K562 (cell line): ENCODE data around the gene PACS1. TPM values are rescaled to one million over a fixed set of nuclear protein-coding genes. Genes with fewer than 3 reads are reported as not detected.

ENCODE experiments used
- ATAC-seq: fragments of 200-7000 bp; cut with Tn5 transposase; 3 replicates; pipeline ENCODE4 v1.9.1; 2020; ENCODE audit warnings: moderate library complexity
- BruUV-seq: library from RNA; stranded (reverse); fragments of 400-500 nt; replicated peaks from 2 replicates; lab custom pipeline; 2021; lab: Mats Ljungman, UMichigan
- CTCF ChIA-PET: fragments of 300-600 bp; formaldehyde crosslinking; extraction: SDS; loops from one replicate; lab custom pipeline; 2021; ENCODE audit warnings: low intra/inter-chr PET ratio; lab: Yijun Ruan, JAX
- POLR2A ChIA-PET: fragments of 300-600, 350-650 bp; sonication (Branson Sonifier 250); formaldehyde crosslinking; extraction: SDS; loops from one replicate; lab custom pipeline; 2021; ENCODE audit warnings: antibody characterized with exemption, inconsistent platforms; lab: Yijun Ruan, JAX
- DNase-seq, 4 experiments: peaks; one replicate each; pipeline versions ENCODE4 v3.0.0 to v3.0.0-alpha.2; 2011 to 2018; ENCODE audit warnings: low spot score in 3 of 4, mixed read lengths in 3 of 4; ENCODE audit errors: extremely low read depth in 1 of 4
- FAIRE-seq: peaks from 2 replicates; lab custom pipeline; 2011; peaks lifted over from hg19 to GRCh38; lab: Jason Lieb, UNC
- H2AFZ ChIP-seq: 2 replicates; pipeline ENCODE4 v1.6.0; 2011; ENCODE audit warnings: low read depth, low read length, control low read depth, inconsistent platforms
- H3K27ac ChIP-seq: fragments of 200-600 bp; 3 replicates; pipeline ENCODE4 v1.8.0; 2011; ENCODE audit warnings: low read depth, mild to moderate bottlenecking, control low read depth, inconsistent platforms, low read length, moderate library complexity, mixed read lengths; ENCODE audit errors: extremely low read depth
- H3K27me3 ChIP-seq, 2 experiments: fragments of 300-600 bp in 1 of 2; 2 replicates in 1 of 2; 3 replicates in 1 of 2; pipeline versions ENCODE4 v1.6.0 to v1.8.0; 2011; ENCODE audit warnings: inconsistent platforms in 2 of 2, low read length in 2 of 2, mild to moderate bottlenecking in 1 of 2, mixed read lengths in 1 of 2, moderate library complexity in 1 of 2; ENCODE audit not compliant: control insufficient read depth in 2 of 2, insufficient read depth in 2 of 2
- H3K36me3 ChIP-seq: fragments of 300-600 bp; 3 replicates; pipeline ENCODE4 v1.8.0; 2011; ENCODE audit warnings: mild to moderate bottlenecking, low read length, inconsistent platforms; ENCODE audit not compliant: control insufficient read depth, insufficient read depth
- H3K4me1 ChIP-seq, 2 experiments: fragments of 200-600 bp in 1 of 2; replicated peaks in 1 of 2; 2 replicates in 1 of 2; 3 replicates in 1 of 2; pipeline versions ENCODE4 v1.5.1 to v1.8.0; 2011; ENCODE audit warnings: inconsistent platforms in 2 of 2, low read length in 2 of 2, mild to moderate bottlenecking in 1 of 2, mixed read lengths in 1 of 2, moderate library complexity in 1 of 2; ENCODE audit not compliant: control insufficient read depth in 2 of 2, insufficient read depth in 2 of 2
- H3K4me2 ChIP-seq: 2 replicates; pipeline ENCODE4 v1.6.1; 2011; ENCODE audit warnings: low read length, control low read depth, inconsistent platforms, mixed read lengths; ENCODE audit not compliant: insufficient read depth
- H3K4me3 ChIP-seq: fragments of 200-600 bp; sonication (generic), shearing (Covaris generic); 2 replicates; pipeline ENCODE4 v1.5.1; 2016; ENCODE audit warnings: control low read depth, inconsistent platforms
- H3K79me2 ChIP-seq: fragments of 200-600 bp; 3 replicates; pipeline ENCODE4 v1.8.0; 2011; ENCODE audit warnings: low read length, inconsistent platforms; ENCODE audit not compliant: control insufficient read depth, insufficient read depth
- H3K9ac ChIP-seq, 2 experiments: 2 replicates each; pipeline versions ENCODE4 v1.6.0 to v1.6.1; 2011; ENCODE audit warnings: low read depth in 2 of 2, low read length in 2 of 2, control low read depth in 1 of 2, inconsistent platforms in 1 of 2, mild to moderate bottlenecking in 1 of 2, mixed read lengths in 1 of 2; ENCODE audit not compliant: insufficient read depth in 1 of 2
- H3K9me1 ChIP-seq: one replicate; pipeline ENCODE4 v1.6.0; 2011; ENCODE audit warnings: inconsistent platforms, mild to moderate bottlenecking, low read length, moderate library complexity; ENCODE audit not compliant: control insufficient read depth, insufficient read depth
- H3K9me3 ChIP-seq: replicated peaks from 2 replicates; pipeline ENCODE4 v1.5.1; 2011; ENCODE audit warnings: low read depth, low read length, inconsistent platforms; ENCODE audit not compliant: control insufficient read depth, insufficient read depth
- H4K20me1 ChIP-seq: replicated peaks from 2 replicates; pipeline ENCODE4 v1.6.1; 2011; ENCODE audit warnings: low read length, inconsistent platforms, mixed read lengths; ENCODE audit not compliant: control insufficient read depth, insufficient read depth
- E2F1 ChIP-seq: sonication (generic); formaldehyde crosslinking; IDR thresholded peaks from 2 replicates; pipeline ENCODE4 v1.8.1; 2023; ENCODE audit warnings: mild to moderate bottlenecking, missing genetic modification reagents, moderate library complexity
- HDAC8 ChIP-seq: fragments of 450-650 bp; IDR thresholded peaks from 2 replicates; pipeline ENCODE4 v1.6.1; 2016; ENCODE audit warnings: mild to moderate bottlenecking, missing genetic modification characterization, moderate library complexity, missing compliant biosample characterization
- JUN ChIP-seq, 2 experiments: sonication (generic) in 1 of 2; formaldehyde crosslinking in 1 of 2; IDR thresholded peaks; 2 replicates each; pipeline versions ENCODE4 v1.6.1 to v1.8.0; 2012 to 2022; ENCODE audit warnings: borderline replicate concordance in 2 of 2, mild to moderate bottlenecking in 2 of 2, improper control_type of control experiment in 1 of 2, low read depth in 1 of 2, low read length in 1 of 2, missing genetic modification reagents in 1 of 2
- KLF6 ChIP-seq: fragments of 250-450 bp; sonication (Bioruptor Pico); IDR thresholded peaks from 2 replicates; pipeline ENCODE4 v1.4.0; 2020; ENCODE audit warnings: mild to moderate bottlenecking, moderate library complexity, borderline replicate concordance
- MIER1 ChIP-seq: fragments of 450-650 bp; IDR thresholded peaks from 2 replicates; pipeline ENCODE4 v1.6.1; 2016; ENCODE audit warnings: antibody characterized with exemption, mild to moderate bottlenecking, low read depth
- MTA2 ChIP-seq: fragments of 450-650 bp; IDR thresholded peaks from 2 replicates; pipeline ENCODE4 v1.6.1; 2016; ENCODE audit warnings: low read depth
- MYBL2 ChIP-seq, 2 experiments: fragments of 450-650 bp in 1 of 2; sonication (generic) in 1 of 2; formaldehyde crosslinking in 1 of 2; IDR thresholded peaks; 2 replicates each; pipeline versions ENCODE4 v1.6.1 to v1.8.1; 2017 to 2022; ENCODE audit warnings: borderline replicate concordance in 1 of 2, inconsistent platforms in 1 of 2, low read depth in 1 of 2, mild to moderate bottlenecking in 1 of 2, missing genetic modification reagents in 1 of 2, moderate library complexity in 1 of 2
- NCOA4 ChIP-seq: fragments of 450-650 bp; IDR thresholded peaks from 2 replicates; pipeline ENCODE4 v1.6.1; 2018; ENCODE audit warnings: mild to moderate bottlenecking; ENCODE audit not compliant: partially characterized antibody
- NUFIP1 ChIP-seq: fragments of 450-650 bp; IDR thresholded peaks from 2 replicates; pipeline ENCODE4 v1.6.1; 2018; ENCODE audit not compliant: partially characterized antibody
- PRPF4 ChIP-seq: fragments of 200-400 bp; formaldehyde crosslinking; IDR thresholded peaks from one replicate; pipeline ENCODE4 v1.6.1; 2017; ENCODE audit warnings: low read length, low read depth, mild to moderate bottlenecking; ENCODE audit not compliant: insufficient read depth, poor library complexity, severe bottlenecking
- ZBTB11 ChIP-seq, 3 experiments: fragments of 200-800 bp in 1 of 3; fragments of 250-450 bp in 1 of 3; fragments of 450-650 bp in 1 of 3; sonication (Bioruptor Pico) in 1 of 3; sonication (Bioruptor generic) in 1 of 3; formaldehyde crosslinking in 1 of 3; IDR thresholded peaks; 2 replicates each; pipeline versions ENCODE4 v1.6.1 to v1.8.0; 2016 to 2022; ENCODE audit warnings: mild to moderate bottlenecking in 2 of 3, missing genetic modification characterization in 2 of 3, missing compliant biosample characterization in 1 of 3, moderate library complexity in 1 of 3
- ZC3H11A ChIP-seq: IDR thresholded peaks from 2 replicates; pipeline ENCODE4 v1.6.1; 2012; ENCODE audit warnings: low read depth, low read length, improper control_type of control experiment
- ZKSCAN8 ChIP-seq: fragments of 200-800 bp; sonication (Bioruptor generic); IDR thresholded peaks from 2 replicates; pipeline ENCODE4 v1.6.1; 2016; ENCODE audit warnings: missing genetic modification characterization, missing compliant biosample characterization
- ZNF766 ChIP-seq: fragments of 200-800 bp; sonication (Bioruptor generic); conservative IDR thresholded peaks from 2 replicates; pipeline ENCODE4 v1.6.1; 2016; ENCODE audit warnings: missing genetic modification characterization, missing compliant biosample characterization
- WGBS: fragments of 100-300 bp; shearing (Covaris generic); methylation state at CpG from one replicate; pipeline ENCODE4 v1.1.6; 2016; ENCODE audit warnings: low coverage, mixed read lengths; ENCODE audit not compliant: insufficient coverage; ENCODE audit errors: missing lambda C conversion rate; 5-methylcytosine and 5-hydroxymethylcytosine counted together
- in situ Hi-C: fragments of 300-500 bp; cut with MboI; formaldehyde crosslinking; loops from 4 replicates; pipeline ENCODE4 v1.15.0; 2018; ENCODE audit warnings: inconsistent platforms, mixed read lengths
- intact Hi-C: fragments of 100-400 bp; cut with micrococcal nuclease; formaldehyde crosslinking; loops from 2 replicates; pipeline ENCODE4 v1.14.2; 2022
- polyA plus RNA-seq, 8 experiments: library from polyadenylated mRNA; depleted of rRNA in 4 of 8; stranded (reverse) in 5 of 8; unstranded in 3 of 8; fragments of >200 nt; fragmentation: Nextera tagmentation in 2 of 8; fragmentation: Illumina TruSeq in 1 of 8; extraction: Ambion mirVana in 2 of 8; extraction: Trizol in 1 of 8; gene quantifications; 2 replicates each; pipeline versions ENCODE4 v1.2.1 to v1.2.3, GENCODE V29; 2011 to 2014; ENCODE audit warnings: inconsistent platforms in 1 of 8, missing spikeins in 1 of 8
- total RNA-seq, 7 experiments: library from RNA; depleted of rRNA in 6 of 7; stranded (reverse); fragments of >200 nt in 6 of 7; fragmentation: Illumina TruSeq in 2 of 7; extraction: Trizol in 2 of 7; gene quantifications; 2 replicates each; pipeline versions ENCODE4 v1.2.1 to v1.2.3, GENCODE V29; 2011 to 2021; ENCODE audit warnings: low replicate concordance in 1 of 7

The PACS1 gene
- total and polyA plus RNA-seq, 9 of the 15 experiments (the other 6 are each of a cell fraction or from before 2014, with no cell fraction given) = 0.34 to 28.1 (median 8.5) TPM

DNA sequence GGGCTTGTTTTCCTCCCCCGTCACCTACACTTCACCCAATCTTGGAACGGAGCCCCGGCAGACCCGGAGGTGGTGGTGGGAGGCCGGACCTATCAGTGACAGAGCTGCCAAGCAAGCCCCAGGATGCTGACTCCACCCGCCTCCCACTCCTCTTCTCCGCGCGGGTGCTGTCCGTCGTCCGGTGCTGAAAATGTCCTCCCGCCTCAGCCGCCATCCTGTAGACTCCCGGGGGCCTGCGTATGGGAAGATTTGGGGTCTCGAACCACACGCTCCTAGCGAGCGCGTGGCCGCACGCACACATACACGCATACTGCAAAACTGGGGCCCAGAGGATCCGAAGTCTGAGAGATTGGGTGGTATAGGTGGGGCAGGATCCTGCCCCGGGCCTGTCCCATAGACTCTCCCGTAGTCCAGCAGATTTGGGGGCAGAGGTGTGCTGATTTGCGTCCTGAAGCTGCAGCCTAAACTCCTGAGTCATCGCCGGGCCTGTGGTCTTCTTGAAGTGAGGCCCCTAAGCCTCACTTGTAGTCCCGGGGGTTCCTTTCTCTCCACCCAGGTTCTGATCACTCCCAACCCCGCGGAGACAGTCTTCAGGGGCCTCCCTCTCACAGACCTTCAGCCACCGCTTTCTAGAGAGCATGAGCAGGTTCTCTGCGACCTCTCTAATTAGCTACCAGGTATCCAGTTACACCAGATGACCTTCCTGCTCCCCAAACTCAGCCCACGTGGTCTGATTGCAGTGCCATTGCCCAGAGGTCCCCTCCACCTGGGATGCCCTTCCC lies 219.7 kb downstream of the PACS1 start:
- Histone ChIP-seq H3K27me3 (no peaks in the 10 kb centered on the region), H3K36me3 (peaks cover 28% of the 10 kb centered on the region; the same call in 2 of the 3 replicates), H3K4me3 (peak overlapping the region; percentile 84), H2AFZ (peak overlapping the region; percentile 92), H3K27ac (peak overlapping the region; percentile 80), H3K9ac (peak overlapping the region; percentile 93 to 100), H3K4me1 (peaks cover 19 to 60% of the 10 kb centered on the region in 2 experiments), H3K4me2 (peak overlapping the region; percentile 100), H3K79me2 (peaks cover 24% of the 10 kb centered on the region), H3K9me3 (no peaks in the 10 kb centered on the region), H3K9me1 (no peaks in the 10 kb centered on the region), H4K20me1 (0 out of 2 replicates have a peak, but pooled peaks cover 8% of the 10 kb centered on the region)
- DNase-seq (peak; percentile 82 to 89 (median 84)), ATAC-seq (peak; percentile 71), FAIRE-seq (no peak)
- intact Hi-C loops = loop anchor here (2.0 kb wide), 1 partner anchor 67 kb away; no protein-coding TSS in a partner anchor
- TSS peak; percentile 96 for BruUV-seq
- 7% methylated on average over 34 of the region's 36 CpGs for WGBS
- ChIA-PET POLR2A (interaction anchor here (0.6 to 2.6 kb wide), 22 partner anchors 7 to 325 kb away, joined by 3 to 18 read pairs (median 4); partner anchors contain the start of genes B4GAT1, CNIH2, RAB1B and RIN1), CTCF (interaction anchor here (0.5 to 0.7 kb wide), 2 partner anchors 119 to 389 kb away, joined by 3 to 4 read pairs; no protein-coding TSS in a partner anchor)
- in situ Hi-C loops = no loop called here
- peak; percentile 51; the same call in 1 of the 2 replicates for TF ChIP-seq E2F1
- TF ChIP-seq ZC3H11A = no peak
- no peak for TF ChIP-seq JUN (IDR thresholded peaks at IDR 0.05; ENCODE audit: borderline replicate concordance, low read depth, low read length)
- peak; percentile 72; the same call in 1 of the 2 replicates for TF ChIP-seq JUN (CRISPR knock-in tag; IDR thresholded peaks at IDR 0.05; ENCODE audit: borderline replicate concordance)
- TF ChIP-seq ZNF766 (CRISPR knock-in tag) = no peak; the same call in 1 of the 2 replicates
- no peak; a peak in 1 of 6 replicates for TF ChIP-seq ZBTB11 (CRISPR knock-in tag; IDR thresholded peaks at IDR 0.05)
- no peak for TF ChIP-seq ZKSCAN8 (CRISPR knock-in tag)
- TF ChIP-seq HDAC8 (tag) = 0 out of 2 replicates have a peak, but pooled peaks have one; percentile 49
- no peak for TF ChIP-seq PRPF4
- TF ChIP-seq KLF6 (CRISPR knock-in tag) = no peak
- TF ChIP-seq NCOA4 = no peak
- TF ChIP-seq MTA2 = no peak
- no peak for TF ChIP-seq NUFIP1
- TF ChIP-seq MIER1 = peak; percentile 99
- no peak for TF ChIP-seq MYBL2 (IDR thresholded peaks at IDR 0.05; ENCODE audit: low read depth)
- no peak for TF ChIP-seq MYBL2 (CRISPR knock-in tag; IDR thresholded peaks at IDR 0.05; ENCODE audit: borderline replicate concordance)
